GM18520 (cell line): ENCODE results near the gene HTR3C.
"Not testable (repeated sequence)": the region's sequence is repeated elsewhere in the genome, so short reads cannot be mapped to it uniquely, and the experiment has no call there.

Experiments
- ATAC-seq: cut with Tn5 transposase; IDR thresholded peaks from one replicate; pipeline ENCODE4 v1.9.1; 2021; ENCODE audit not compliant: unreplicated experiment

Gene HTR3C

GRCh38 chr3:184030536-184030935 lies 22.3 kb upstream of the HTR3C start:
- no peak for ATAC-seq

DNA sequence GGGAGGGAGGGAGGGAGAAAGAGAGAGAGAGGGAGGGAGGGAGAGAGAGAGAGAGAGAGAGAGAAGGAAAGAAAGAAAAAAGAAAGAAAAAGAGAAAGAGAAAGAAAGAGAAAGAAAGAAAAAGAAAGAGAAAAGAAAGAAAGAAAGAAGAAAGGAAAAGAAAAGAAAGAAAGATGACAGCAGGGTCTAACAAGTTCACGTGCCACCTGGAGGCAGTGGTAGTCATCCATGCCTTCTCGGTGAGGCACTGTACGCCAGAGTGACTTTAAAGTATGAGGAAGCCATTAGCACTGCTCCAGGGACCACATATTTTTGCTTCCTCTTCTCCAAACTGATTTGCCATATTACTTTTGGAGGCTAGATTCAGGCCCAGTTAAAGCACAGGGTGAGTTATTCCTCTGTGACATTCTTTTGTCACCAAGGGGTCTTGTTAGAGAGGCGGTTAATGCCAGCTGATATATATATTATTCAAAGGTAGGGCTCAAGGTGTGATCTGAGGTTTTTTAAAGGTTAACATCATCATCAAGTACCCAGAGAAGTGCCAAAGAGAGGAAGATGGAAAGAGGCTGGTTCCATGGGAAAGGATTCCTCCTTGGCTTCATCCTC lies 21.6 kb upstream of the HTR3C start, which contains the start of gene HTR3D:
Gene HTR3D, plus strand, starts transcription at position 556 of the 606 bp plus-strand sequence. Its CDS starts 0 bp downstream, at position 556.
- ATAC-seq, result no peak

DNA sequence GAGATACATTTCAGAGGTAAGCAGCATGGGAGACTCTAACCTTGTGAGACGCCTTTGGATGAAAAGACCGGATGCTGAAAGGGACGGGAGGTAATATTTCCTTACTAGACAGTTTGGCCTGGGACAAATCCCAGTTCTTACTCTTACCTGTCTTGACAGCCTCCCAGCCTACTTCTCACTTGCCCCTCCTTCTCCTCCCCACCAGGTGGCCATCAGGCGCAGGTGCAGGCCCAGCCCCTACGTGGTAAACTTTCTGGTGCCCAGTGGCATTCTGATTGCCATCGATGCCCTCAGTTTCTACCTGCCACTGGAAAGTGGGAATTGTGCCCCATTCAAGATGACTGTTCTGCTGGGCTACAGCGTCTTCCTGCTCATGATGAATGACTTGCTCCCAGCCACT lies 15.0 kb upstream of the HTR3C start:
- no peak for ATAC-seq

DNA sequence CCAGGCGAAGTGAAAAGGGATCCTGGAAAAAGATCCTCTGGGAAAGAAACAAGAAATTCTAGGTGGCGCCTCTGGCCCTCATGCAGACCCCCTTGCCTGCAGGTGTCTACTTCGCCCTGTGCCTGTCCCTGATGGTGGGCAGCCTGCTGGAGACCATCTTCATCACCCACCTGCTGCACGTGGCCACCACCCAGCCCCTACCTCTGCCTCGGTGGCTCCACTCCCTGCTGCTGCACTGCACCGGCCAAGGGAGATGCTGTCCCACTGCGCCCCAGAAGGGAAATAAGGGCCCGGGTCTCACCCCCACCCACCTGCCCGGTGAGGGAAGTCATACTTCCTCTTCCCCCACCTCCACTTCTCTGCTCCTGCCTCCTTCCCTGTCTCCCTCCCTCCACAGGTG lies 14.5 kb upstream of the HTR3C start:
- not testable (repeated sequence) for ATAC-seq

DNA sequence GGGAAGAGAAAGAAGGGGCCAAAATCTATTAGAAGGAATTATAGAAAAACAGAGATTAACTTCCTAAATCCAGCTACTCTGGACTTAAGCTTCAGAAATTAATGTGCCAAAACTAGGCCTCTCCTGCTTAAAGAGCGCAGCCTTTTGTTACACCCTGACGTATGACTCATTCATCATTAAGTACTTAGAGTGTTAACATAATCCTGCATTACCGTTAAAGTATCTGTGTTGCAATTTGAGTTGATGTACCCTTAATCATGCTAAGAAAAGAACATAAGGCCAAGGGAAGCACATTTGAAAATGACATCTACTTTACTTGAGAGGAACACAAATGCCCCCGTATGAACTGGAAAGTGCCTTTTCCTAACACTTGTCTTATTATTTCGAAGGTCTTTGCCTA lies 13.4 kb upstream of the HTR3C start:
- no peak for ATAC-seq

- ATAC-seq, result no peak
Measured at GRCh38 chr3:184040010-184040409, 12.8 kb upstream of the HTR3C start.

DNA sequence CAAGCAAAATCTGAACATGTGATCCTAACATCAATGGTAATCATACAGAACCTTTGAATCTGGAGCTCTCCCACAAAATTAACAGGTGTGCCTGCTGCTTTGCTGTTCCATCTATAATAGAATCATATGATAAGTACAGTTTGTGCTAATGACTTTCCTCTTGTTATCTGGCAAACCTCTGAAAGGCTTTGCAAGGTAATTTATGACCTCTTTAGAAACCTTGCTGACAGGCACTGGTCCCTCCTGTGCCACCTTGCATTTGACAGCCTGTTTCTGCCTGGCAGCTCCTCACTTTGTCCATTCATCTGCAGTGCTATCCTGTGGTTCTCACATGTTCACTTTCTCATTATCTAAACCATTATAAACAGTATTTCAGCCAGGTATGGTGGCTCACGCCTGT lies 10.2 kb upstream of the HTR3C start:
- no peak for ATAC-seq

DNA sequence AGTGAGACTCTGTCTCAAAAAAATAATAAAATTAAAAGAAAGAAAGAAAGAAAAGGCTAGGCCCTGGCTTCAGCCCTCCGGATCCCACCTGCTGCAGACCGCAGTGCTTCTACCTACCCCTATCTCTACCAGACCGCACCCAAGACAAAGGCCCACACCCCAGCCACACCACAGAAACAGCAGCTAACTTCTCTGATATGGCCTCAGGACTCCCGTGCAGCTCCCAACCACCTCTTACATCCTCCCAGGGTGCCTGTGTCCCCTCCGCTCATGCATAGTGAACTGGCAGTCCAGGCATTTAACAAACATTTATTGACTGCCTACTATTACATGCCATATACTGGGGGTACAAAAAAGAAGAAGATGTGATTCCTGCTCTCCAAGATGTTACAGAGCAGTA lies 6.9 kb upstream of the HTR3C start:
- ATAC-seq, result no peak

DNA sequence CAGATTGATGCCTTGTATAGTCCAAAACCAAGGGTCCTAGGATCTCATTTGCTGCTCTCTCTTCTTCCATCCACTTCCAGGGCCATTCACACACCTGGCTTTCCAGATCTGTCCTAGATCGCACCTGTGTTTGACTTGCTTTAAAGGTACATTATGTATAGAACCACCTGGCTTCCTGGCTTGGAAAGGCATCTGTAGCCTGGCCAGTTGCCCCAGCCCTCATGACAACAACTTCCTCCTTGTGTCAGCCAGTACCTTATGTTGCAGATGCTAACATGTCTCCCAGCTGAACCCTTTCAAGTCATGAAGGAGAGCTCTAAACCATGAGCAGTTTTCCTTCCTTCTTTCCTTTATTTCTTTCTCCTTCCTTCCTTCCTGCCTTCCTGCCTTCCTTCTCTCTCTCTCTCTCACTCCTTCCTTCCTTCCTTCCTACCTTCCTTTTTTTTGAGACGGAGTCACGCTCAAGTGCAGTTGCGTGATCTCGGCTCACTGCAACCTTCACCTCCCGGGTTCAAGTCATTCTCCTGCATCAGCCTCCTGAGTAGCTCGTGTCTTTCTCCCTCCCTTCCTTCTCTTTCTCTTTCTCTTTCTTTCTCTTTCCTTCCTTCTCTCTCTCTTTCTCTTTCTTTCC lies 2.5 kb upstream of the HTR3C start:
- no peak for ATAC-seq

GRCh38 chr3:184058029-184058428 lies 5.2 kb downstream of the HTR3C start:
- ATAC-seq, result no peak

DNA sequence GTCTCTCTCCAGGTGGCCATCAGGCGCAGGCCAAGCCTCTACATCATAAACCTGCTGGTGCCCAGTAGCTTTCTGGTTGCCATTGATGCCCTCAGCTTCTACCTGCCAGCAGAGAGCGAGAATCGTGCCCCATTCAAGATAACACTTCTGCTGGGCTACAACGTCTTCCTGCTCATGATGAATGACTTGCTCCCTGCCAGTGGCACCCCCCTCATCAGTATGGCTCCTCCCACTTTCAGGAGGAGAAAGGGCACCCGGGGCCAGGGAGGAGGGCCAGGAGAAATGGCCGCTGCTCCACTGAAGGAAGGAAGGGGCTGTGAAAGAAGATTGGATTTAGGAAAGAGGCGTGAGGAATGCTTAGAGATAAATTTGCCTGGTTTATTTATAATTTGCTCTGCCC lies 6.6 kb downstream of the HTR3C start:
- ATAC-seq, result no peak

GRCh38 chr3:184062637-184063036 lies 9.8 kb downstream of the HTR3C start:
- ATAC-seq, result no peak

GRCh38 chr3:184066211-184066610 lies 13.4 kb downstream of the HTR3C start:
- no peak for ATAC-seq

GRCh38 chr3:184067573-184068055 lies 14.8 kb downstream of the HTR3C start:
- ATAC-seq, result no peak

GRCh38 chr3:184068344-184068743 lies 15.5 kb downstream of the HTR3C start:
- ATAC-seq, result no peak

DNA sequence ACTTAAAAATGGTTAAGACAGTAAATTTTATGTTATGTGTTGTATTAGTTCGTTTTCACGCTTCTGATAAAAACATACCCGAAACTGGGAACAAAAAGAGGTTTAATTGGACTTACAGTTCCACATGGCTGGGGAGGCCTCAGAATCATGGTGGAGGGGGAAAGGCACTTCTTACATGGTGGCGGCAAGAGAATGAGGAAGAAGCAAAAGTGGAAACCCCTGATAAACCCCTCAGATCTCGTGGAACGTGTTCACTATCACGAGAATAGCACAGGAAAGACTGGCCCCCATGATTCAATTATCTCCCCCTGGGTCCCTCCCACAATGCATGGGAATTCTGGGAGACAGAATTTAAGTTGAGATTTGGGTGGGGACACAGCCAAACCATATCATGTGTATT lies 18.3 kb downstream of the HTR3C start:
- ATAC-seq, result not testable (repeated sequence)

DNA sequence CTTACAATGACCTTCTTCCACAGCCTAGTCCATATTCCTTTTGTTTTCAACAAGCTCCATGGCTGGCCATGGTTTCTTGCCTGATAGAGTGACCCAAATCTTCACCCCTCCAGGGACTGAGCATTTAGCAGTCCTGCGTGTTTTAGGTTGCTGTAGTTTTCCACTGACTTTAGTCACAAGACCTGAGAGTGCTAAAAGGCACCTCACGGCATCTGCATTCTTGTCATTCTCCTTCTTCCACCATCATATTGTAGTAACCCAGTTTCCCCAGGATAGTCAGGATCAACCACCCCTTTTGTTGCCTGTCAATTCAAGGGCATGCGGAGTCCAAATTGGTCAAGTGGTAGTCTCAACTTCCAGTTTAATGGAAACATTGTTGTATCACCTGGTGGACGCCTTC lies 20.8 kb downstream of the HTR3C start:
- no peak for ATAC-seq

- no peak for ATAC-seq
Measured at GRCh38 chr3:184075901-184076300, 23.1 kb downstream of the HTR3C start.

- no peak for ATAC-seq
Measured at GRCh38 chr3:184077881-184078280, 25.0 kb downstream of the HTR3C start.

DNA sequence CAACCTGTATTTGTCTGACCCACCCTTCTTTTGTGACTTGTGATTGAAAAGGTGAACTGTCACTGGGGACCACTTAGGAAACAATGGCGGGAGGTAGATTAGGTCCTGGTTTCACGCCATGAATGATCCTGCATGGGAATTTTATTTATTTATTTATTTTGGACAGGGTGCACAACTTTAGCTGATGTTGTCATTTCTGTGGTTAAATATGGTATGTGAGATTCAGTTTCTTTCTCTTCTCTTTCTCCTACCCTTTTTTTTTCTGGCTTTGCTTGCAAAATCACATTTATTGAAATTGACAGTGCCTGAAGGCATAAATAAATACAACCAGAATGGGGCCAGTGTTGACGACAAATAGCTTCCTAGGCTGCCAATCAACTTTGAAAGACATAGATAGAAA lies 26.0 kb downstream of the HTR3C start:
- ATAC-seq, result no peak

GRCh38 chr3:184081116-184081830 lies 28.4 kb downstream of the HTR3C start:
- ATAC-seq, result no peak

GRCh38 chr3:184082034-184082433 lies 29.2 kb downstream of the HTR3C start:
- no peak for ATAC-seq
